ENCODE results near the gene LYAR. TPM values are rescaled to one million over a fixed set of nuclear protein-coding genes. Genes with fewer than 3 reads are reported as not detected.

LYAR gene
- polyA plus RNA-seq, 1 donor (not counting 4 experiments of a cell fraction or from before 2014, with no cell fraction given): 19.8 TPM

GRCh38 chr4:4267981-4268380, 22.0 kb downstream of the LYAR start:
- Histone ChIP-seq H3K9me3 (ENCODE audit: control insufficient read depth, low read depth, low read length) (no peaks in the 10 kb centered on the region), H3K9ac (ENCODE audit: control insufficient read depth, extremely low read depth, insufficient read depth, low read length) (no peak overlapping the region)

GRCh38 chr4:4260185-4260751, 29.7 kb downstream of the LYAR start:
- TF ChIP-seq EZH2 (IDR thresholded peaks at IDR 0.05; ENCODE audit: low read length): no peak
- peak in 2 of 3 experiments; percentile 16 to 62 for TF ChIP-seq CTCF (optimal IDR thresholded peaks at IDR 0.05 in 1 of 3, IDR thresholded peaks at IDR 0.05 in 1 of 3, conservative IDR thresholded peaks at IDR 0.05 in 1 of 3; ENCODE audit: extremely low read depth in 1 of 3, insufficient read depth in 2 of 3, low read length in 3 of 3)
- Histone ChIP-seq H3K27me3 (ENCODE audit: control insufficient read depth, extremely low read depth, insufficient read depth, low read length) (no peaks in the 10 kb centered on the region), H3K27ac (ENCODE audit: control insufficient read depth, insufficient read depth, low read length) (no peak overlapping the region), H3K36me3 (ENCODE audit: control insufficient read depth in 2 of 2, extremely low read depth in 1 of 2, insufficient read depth in 2 of 2, low read length in 2 of 2) (no peaks in the 10 kb centered on the region), H3K79me2 (ENCODE audit: control insufficient read depth, insufficient read depth, low read length) (no peaks in the 10 kb centered on the region), H3K4me2 (ENCODE audit: control insufficient read depth, extremely low read depth, insufficient read depth, low read depth, low read length) (no peak overlapping the region), H2AFZ (ENCODE audit: control insufficient read depth, low read length) (no peak overlapping the region), H3K9ac (ENCODE audit: control insufficient read depth, extremely low read depth, insufficient read depth, low read length) (no peak overlapping the region), H3K9me3 (ENCODE audit: control insufficient read depth, low read depth, low read length) (no peaks in the 10 kb centered on the region), H3K4me3 (ENCODE audit: control insufficient read depth in 2 of 3, extremely low read depth in 1 of 3, insufficient read depth in 2 of 3, low read depth in 1 of 3, low read length in 3 of 3) (no peak overlapping the region), H3K9me1 (ENCODE audit: control insufficient read depth, extremely low read depth, insufficient read depth, low read length) (no peaks in the 10 kb centered on the region), H4K20me1 (ENCODE audit: control insufficient read depth, extremely low read depth, insufficient read depth, low read length) (no peaks in the 10 kb centered on the region), H3K4me1 (ENCODE audit: control insufficient read depth, extremely low read depth, insufficient read depth, low read length) (no peaks in the 10 kb centered on the region)
- dilution Hi-C loops (cut with MboI; ENCODE audit: extremely low pct_ligation_motif_present, low sequenced_read_pairs): no loop called here
- DNase-seq (ENCODE audit: low read depth, low spot score) (no peak), FAIRE-seq (no peak)

More at GRCh38 chr4:4267981-4268380, 22.0 kb downstream of the LYAR start:
- Histone ChIP-seq H3K4me3 (ENCODE audit: control insufficient read depth in 2 of 3, extremely low read depth in 1 of 3, insufficient read depth in 2 of 3, low read depth in 1 of 3, low read length in 3 of 3) (no peak overlapping the region), H3K79me2 (ENCODE audit: control insufficient read depth, insufficient read depth, low read length) (no peaks in the 10 kb centered on the region), H3K9me1 (ENCODE audit: control insufficient read depth, extremely low read depth, insufficient read depth, low read length) (no peaks in the 10 kb centered on the region), H3K27me3 (ENCODE audit: control insufficient read depth, extremely low read depth, insufficient read depth, low read length) (no peaks in the 10 kb centered on the region), H3K27ac (ENCODE audit: control insufficient read depth, insufficient read depth, low read length) (peak overlapping the region; percentile 82), H3K4me2 (ENCODE audit: control insufficient read depth, extremely low read depth, insufficient read depth, low read depth, low read length) (no peak overlapping the region), H3K36me3 (ENCODE audit: control insufficient read depth in 2 of 2, extremely low read depth in 1 of 2, insufficient read depth in 2 of 2, low read length in 2 of 2) (peaks cover 9 to 17% of the 10 kb centered on the region in 2 experiments), H4K20me1 (ENCODE audit: control insufficient read depth, extremely low read depth, insufficient read depth, low read length) (no peaks in the 10 kb centered on the region), H2AFZ (ENCODE audit: control insufficient read depth, low read length) (no peak overlapping the region), H3K4me1 (ENCODE audit: control insufficient read depth, extremely low read depth, insufficient read depth, low read length) (peaks cover 18% of the 10 kb centered on the region)
- dilution Hi-C loops (cut with MboI; ENCODE audit: extremely low pct_ligation_motif_present, low sequenced_read_pairs): no loop called here
- TF ChIP-seq EZH2 (IDR thresholded peaks at IDR 0.05; ENCODE audit: low read length): no peak
- no peak for FAIRE-seq
- no peak for DNase-seq (ENCODE audit: low read depth, low spot score)

Measured in keratinocyte (primary cell).